ENCODE measurements around the gene MPZL1.
A peak's percentile ranks its signal among the peaks of the same experiment; 100 is the strongest.

Gene MPZL1
- 9.4 to 23.2 (median 19.1) reads per million in 4 experiments for total RNA-seq

DNA sequence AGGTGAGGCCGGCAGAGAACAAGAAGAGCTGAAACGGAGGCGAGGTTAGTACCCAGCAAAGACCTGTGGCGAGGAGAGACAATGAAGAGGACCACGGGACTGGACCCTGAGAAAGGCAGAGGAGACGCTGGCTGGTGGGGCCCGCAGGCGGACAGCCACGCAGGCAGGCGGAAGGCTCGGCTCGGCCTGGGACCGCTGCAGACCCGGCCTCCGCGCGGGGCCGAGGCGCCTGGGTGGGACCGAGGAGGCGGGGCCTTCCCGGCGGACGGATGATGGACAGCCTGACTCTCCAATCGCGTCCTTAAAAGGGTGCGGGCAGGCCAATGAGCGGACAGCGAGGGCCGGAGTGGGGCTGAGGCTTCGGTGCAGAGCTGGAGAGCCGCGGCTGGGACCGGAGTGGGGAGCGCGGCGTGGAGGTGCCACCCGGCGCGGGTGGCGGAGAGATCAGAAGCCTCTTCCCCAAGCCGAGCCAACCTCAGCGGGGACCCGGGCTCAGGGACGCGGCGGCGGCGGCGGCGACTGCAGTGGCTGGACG, at the start of gene MPZL1:
Gene MPZL1, plus strand, starts transcription at position 366 of the 535 bp plus-strand sequence. CDS start 170 bp downstream, outside the sequence.
- peak; percentile 85 for DNase-seq

DNA sequence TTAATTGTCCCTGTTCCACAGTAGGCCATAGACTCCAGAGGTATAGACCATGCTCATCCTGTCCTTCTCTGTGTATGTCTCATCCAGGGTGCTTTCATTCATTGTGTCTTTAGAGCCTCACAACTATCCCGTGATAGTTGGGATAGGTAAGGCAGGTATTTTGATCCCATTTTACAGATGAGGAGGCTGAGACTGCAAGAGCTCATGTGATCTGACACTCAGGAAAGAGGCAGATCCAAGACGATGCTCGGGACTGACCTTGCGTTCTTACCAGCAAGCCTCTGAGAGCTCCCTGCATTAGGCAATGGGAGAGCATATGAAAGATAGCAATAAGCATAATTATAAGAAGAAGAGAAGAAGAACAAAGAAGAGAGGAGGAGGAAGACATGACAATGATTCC, 49.0 kb upstream of the MPZL1 start:
- no peak for DNase-seq

DNA sequence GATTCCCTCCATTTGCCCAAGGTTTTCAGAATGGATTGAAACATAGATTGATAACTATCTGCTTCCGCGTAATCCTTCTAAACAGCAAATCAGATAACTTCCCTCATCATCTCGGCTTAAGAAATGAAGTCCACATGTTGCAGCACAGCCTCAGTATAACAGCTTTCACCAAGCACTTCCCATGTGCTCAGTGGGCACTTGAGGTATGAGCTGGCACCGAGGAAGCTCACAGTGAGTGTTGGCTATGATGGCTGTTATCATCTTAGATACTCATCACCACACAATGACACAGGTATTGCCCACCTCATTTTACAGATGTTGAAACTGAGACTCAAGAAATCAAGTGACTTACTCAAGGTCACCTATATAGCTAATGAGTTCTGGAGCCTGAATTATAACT, 48.5 kb upstream of the MPZL1 start:
- no peak for DNase-seq

DNA sequence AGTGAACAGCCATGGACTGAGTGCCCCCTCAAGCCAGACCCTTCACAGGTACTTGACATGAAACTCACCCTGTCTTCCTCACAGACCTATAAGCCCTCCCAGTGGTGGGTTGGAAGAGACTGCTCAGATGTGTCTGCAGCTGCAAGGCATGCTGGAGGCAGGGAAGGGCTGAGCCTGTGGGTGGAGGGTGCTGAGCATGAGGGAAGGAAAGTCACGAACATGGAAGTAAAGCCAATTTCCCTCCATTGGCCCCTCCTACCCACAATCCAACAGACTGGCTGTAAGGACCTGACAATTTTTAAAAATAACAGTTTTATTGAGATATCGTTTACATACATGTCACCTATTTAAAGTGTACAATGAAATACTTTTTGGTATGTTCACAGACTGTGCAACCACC, 47.6 kb upstream of the MPZL1 start:
- no peak for DNase-seq

DNA sequence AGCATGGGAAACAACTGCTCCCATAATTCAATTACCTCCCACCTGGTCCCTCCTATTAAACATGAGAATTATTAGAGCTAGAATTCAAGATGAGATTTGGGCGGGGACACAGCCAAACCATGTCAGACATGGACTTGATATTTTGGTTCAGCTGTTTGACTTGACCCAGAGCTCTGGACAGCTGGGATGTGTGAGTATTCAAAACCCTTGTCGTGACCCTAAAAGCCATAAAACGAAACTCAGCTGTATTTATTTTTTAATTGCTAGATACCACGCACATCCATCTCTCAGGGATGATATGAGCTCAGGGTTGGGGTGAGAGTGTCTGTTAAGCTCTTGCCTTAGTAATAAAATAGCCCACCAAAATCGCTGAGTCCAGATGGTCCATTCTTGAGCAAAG, 46.3 kb upstream of the MPZL1 start:
- no peak for DNase-seq

DNA sequence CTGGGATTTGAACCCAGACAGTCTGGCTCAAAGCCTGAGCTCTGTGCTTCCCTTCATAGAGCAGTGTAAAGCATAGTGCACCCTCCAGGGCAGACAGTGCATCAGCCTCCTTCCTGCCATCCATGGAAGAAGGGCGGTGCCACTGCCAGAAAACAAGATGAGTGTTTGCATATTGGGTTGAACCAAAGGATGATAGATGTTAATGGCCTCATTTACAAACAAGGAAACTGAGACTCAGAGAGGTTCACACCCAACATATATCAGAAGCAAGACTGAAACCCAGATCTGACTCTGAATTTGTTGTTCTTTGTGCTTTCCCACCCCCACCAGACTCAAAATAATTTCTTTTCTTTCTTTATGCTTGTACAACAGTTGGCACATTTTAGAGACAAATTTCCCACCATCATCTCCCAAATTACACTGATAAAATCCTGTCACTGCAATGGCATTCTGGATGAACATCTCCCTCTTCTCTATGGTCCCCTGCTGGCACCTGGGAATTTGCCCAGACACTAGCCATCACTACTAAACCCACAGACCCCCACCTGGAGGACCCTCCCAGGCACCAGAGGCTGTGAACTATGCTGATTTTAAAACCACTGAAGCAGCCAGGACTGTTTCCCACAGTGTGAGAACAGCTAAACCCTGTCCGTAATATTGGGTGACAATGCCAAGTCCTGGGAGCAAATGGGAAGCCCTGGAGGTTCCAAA, 45.4 kb upstream of the MPZL1 start:
- DNase-seq = no peak

DNA sequence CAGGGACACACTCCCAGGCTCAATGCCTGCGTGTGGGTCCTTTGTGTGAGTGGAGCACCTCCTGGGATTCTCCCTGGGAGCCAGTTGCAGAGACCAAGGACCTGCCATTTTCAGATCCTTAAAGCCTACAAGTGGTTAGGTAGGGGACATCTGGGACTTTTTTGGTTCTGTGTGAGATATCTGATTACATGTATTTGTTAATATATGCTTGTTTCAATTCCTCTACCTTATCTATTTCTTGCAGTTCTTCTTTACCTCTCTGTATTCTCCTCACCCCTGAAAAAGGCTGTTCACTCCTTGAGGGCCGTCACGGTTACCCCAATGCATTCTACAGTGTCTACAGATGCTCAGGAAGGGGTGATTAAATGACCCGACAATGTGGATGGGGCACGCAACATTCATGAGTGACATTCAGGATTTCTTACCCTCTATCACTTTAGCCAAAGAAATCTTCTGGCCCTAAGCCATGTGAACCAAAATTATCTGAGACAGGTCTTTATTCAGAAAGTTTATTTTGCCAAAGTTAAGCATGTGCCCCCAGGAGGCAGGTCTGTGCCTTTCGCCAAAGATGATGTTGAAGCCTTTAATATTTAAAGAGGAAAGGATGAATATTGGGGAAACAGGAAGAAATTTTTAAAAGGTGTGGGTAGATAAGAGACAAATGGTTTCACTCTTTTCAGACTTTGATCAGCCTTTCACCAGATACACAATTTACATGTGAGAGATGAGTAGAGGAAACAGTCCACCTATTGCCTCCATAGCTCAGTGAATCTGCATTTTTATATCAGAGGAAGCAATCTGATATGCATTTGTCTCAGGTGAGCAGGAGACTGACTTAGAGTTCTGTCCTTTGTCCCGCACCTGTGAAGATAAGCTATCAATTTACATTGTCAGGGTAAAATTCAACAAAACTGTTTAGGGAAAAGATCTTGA, 44.6 kb upstream of the MPZL1 start:
- no peak for DNase-seq

DNA sequence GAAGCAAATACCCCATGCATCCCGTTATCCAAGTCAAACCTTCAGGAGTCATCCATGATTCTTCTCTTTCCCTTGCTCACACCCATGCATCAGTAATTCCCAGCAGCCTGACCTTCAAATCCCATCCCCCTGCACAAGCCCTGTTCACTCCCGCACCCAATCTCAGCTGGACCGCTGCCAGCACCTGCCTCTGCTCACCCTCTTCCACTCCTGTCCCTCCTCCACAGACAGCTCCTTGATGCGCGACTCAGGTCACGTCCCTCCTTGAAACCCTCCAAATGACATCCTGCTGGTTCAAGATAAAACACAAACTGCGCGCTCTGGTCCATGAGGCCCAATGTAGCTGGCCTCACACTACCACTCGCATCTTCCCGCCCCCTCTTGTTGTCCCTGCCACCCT, 43.4 kb upstream of the MPZL1 start:
- DNase-seq = no peak

DNA sequence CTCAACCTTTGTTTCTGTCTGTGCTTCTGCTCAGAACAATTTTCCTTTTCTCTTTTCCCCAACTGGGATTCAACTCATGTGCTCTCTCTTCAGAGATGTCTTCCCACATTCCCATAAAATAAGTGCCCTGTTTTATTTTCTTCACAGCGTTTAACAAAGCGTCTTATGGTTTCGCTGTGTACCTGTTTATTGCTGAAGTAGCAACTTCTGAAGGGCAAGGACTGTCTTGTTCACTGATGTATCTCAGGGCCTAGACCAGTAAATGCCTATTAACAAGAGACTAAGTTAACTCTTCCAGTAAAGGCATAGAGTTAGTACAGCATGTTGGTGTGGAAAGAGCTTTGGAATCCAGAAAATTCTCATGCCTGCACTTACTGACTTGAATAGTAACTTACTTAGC, 42.9 kb upstream of the MPZL1 start:
- DNase-seq = no peak

DNA sequence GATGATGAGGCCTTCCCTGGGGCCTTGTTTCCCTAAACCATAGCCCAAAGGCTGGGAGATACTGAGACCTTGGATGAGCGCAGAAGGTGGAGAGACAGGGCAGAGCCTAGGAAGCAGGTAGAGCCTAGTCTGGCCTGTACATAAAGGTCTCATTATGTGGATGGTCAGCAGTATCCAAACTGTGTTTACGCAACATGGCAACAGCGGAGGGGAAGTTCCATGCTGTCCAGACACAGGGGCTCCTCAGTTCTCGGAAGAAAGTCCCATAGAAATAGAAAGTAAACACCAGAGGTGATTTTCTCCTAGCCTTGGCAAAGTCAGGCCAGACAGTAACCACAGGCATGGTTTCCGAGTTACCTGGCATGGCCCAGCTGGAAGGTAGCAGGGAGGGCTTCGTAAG, 42.1 kb upstream of the MPZL1 start:
- no peak for DNase-seq

DNA sequence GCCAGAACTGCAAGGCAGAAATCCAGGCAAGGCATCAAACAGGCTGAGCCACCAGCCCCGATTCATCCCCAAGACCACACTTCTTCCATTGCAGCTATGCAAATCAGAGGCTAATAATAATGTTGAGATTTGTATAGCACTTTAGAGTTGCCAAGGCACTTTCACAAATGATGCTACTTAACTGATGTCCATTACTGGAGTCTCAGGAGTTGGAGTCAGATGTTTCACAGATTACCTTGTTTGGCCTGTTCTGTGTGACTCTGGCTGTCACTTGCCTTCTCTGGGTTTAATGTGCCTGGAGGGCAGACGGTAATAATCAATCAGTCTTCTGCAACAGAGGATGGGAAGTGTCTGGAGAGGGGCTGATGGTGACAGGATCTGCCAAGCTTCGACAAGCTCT, 40.8 kb upstream of the MPZL1 start:
- DNase-seq = no peak

DNA sequence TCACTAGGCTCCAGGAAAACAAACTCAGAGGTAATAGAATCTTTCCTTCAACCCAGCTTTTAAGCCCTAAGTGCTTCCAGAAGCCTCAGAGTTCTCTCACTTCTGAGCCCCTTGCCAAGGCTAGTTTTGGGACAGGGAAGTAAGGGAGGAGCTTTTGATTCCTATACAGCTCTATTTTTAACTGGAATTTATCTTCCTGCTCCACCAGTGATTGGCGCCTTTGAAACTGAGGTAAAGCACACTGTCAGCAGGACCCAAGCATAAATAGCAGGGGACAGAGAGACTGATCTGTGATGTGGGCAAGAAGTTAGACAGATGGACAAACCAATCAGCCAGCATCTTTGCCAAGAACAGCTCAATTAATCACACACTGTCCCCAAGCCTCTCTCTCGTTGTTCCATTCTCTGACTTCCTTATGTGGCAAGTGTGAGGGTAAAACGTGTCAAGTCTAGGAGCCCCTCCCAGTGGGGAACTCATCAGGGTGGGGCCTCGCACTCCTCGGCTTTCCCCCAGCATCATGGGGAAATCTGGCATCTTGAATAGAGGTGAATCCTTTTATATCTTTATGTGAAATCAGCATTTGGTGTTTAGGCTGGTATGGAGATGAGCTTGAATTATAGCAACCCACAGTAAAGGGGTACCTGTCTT, 40.2 kb upstream of the MPZL1 start:
- DNase-seq = no peak

DNA sequence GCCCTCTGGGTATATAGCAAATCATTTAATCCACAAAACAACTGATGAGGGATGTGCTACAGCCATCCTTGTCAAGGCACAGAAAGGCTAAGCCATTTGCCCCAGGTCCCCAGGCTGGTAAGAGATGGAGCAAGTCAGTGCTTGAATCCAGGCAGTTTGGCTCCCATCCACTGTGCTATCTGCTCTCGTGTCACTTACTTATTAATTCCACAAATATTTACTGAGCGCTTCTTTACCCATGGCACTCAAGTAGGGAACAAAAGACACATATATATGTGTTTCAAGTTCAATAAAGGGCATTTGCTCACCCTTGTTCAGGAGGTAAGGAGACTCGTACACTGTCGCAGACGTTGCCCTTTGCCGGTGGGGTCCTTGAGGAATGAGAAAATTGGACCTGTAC, 38.6 kb upstream of the MPZL1 start:
- DNase-seq = no peak

DNA sequence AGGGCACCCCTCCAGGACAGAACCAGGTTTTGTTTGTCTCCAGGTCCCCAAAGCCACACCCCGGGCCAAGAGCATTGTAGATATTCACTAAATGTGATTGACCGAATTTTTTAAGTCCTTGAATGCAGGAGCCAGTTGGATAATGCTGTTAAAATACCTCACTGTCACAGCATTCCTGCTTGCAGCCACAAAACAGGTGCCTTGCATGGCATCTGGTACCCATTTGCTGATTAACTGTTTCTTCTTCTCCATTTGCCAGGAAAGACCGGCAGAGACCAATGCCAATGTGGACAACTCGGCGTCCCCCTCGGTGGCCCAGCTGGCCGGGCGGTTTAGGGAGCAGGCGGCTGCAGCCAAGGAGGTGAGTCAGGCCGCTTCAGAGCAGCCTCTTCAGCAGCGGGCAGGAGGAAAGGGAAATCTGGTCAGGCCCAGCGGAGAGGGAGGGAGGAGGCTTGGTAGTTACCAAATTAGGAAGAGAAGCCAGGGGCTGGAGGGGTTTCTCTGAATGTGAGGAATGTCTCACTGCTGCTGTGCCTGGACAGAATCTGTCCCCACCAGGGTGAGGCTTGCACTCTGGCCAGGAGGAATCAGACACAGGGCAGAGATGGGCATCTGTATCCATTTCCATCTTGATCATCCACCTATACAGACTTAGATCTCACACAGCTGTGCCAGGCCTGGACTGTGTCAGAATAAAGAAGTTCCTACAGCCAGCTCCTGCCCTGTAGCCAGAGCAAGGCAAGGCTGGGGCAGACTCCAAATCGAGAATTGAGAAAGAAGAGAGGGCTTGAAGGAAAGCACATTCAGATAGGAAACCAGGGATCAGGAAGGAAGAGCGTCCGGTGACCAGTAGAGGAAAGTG, 37.9 kb upstream of the MPZL1 start:
- DNase-seq = no peak

DNA sequence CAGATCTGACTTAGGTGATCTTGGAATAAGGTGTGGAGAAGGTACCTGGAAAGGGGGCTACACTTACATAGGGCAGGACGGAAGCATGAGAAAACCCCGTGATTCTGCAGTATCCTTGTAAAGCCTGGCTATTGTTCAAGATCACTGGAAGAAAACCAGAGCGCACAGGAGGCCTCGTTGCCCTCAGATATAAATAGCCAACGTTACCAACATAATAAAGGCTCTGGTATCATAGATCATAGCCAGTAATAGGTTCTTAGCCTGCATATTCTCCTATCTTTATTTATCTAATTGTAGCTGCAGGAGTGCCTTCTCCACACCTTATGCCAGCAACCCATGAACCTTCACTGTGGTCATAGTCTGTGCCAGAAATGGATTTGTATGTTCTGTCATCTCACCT, 35.9 kb upstream of the MPZL1 start:
- no peak for DNase-seq

DNA sequence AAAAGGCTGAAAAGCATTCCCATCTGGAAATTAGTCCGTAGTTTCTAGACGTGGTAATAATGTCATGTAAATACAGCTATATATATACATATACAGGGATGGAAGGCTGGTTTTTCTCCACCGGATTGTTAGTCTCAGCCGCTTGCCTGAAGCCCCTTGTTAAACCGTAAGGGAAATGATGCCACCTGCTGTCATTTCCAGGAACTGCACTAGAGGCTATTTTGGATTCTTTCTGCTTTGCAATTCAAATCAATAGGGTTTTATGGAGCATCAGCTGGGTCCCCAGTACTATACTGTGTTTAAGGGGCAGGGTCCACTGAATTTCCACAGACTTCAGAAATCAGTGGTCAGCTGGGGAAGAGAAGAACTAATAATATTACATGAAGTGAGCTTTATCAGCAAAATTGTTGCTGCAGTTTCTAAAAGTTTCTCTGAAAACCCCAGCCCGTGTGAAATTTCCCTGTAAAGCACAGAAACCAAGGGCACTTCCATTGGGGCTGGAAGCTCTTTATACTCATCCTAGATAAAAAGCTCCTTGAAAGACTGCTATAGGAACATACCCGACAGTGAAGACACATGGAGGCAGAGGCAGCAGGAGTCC, 33.8 kb upstream of the MPZL1 start:
- DNase-seq = peak; percentile 68

DNA sequence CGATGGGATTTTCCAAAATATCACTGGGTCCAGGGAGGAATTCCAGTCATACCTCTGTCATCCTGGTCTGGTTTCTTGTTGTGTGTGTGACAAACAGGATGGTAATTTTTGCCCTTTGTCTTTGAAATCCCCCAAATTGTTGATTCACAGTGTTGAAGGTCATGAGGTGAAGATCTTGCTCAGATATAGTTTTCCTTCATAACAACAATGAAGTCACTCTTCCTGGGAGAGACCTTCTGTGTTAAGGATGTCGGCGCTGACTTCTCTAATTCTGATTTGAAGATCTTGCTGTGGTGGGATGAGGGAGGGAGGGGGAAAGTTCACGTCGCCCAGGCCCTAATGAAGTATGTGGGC, 32.2 kb upstream of the MPZL1 start:
- no peak for DNase-seq

DNA sequence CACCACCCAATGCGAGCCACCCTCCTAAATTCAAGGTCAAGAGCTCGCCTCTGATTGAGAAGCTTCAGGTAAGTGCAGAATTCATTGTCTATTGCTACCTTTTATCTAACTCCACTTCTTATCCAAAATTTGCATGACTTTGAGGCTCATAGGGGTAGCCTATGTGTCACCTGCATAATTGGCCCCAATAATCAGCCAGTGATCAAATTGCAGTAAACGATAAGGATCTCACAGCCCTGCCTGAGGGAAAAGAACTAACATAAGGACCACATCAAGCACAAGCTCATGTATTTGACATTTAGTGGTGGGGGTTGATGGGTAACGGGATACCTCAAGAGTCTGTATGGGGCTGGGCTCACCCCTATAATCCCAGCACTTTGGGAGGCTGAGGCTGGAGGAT, 31.7 kb upstream of the MPZL1 start:
- no peak for DNase-seq

DNA sequence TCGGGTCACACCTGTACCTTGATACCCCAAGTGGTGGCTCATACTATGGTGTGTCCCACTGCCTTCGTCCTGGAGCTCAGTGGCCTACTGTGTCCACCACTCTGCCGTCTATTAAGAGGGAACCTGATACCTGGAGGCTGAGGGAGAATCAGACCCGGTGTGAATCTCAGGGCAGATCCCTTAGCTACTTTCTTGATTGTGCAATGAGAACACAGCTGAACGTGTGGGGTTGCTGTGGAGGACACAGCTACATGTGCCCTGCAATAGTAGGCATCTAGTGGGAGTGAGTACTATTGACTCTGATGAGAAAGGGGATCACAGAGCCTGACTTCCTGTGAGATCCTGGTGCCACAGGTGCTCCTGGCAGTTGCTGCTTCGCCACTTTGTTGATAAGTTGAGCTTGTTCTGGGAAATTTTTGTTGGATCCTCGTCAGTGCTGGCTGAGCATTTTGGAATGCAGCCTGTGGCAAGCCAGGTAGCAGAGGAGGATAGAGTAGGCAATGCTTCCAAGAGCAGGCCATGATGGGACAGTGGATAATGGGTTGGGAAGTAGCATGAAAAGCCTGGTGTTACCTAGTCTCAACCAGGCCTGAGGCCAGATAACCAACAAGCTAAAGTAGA, 28.2 kb upstream of the MPZL1 start:
- no peak for DNase-seq

DNA sequence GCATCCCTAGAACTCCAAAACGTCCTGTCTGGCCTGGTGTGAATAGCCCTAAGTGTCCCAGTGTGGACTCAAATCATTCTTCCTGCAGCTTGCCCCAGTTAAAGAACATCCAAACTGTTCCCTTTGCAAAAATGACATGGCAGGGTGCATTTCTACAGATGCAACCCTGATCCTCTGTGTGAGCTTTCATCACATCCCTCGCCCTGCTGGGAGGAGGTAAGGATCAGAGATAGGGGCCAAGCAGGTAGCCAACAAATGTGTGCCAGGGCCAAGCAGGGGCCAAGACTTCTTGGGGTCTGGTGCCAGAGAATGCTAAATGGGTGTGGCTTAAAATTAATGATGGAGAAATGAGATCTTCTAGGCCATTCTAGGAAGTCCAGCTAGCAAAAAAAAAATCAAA, 27.1 kb upstream of the MPZL1 start:
- DNase-seq = no peak

DNA sequence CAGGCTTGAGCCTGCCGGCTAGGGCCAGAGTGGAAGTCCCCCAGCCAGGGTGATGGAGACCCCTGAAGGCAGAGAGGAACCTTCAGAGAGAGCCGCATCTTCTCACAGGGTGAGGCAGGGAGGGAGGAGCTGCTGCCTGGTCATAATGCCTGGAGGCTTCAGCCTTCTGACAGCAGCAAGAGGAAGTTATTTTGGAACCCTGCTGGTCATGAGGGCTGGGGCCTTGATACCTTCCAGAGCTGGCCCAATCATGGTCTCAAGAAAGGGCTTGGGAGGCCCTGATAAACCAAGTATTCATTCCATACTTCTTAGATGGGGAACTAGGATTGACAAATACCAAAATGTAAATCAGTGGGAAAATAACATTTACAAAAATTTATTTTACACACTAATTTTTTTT, 26.6 kb upstream of the MPZL1 start:
- no peak for DNase-seq

All from effector CD8-positive, alpha-beta T cell (primary cell).